Measurements from ENCODE around the gene ZNF445.
"Not testable (repeated sequence)": the region's sequence is repeated elsewhere in the genome, so short reads cannot be mapped to it uniquely, and the experiment has no call there.

ZNF445 gene

GRCh38 chr3:44476181-44476611 is 1.3 kb downstream of the ZNF445 start:
- no peak for DNase-seq (ENCODE audit: low read depth)

DNA sequence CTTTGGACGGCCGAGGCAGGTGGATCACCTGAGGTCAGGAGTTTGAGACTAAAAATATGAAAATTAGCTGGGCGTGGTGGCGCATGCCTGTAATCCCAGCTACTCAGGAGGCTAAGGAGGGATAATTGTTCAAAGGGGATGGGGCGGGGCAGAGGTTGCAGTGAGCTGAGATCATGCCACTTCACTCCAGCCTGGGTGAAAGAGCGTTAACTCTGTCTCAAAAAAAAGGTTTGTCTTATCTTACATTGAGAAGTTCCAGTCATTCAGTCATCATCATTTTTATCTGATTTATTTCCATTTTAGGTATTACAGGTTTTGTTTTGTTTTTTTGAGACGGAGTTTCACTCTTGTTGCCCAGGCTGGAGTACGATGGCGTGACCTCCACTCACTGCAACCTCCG is 2.6 kb downstream of the ZNF445 start:
- not testable (repeated sequence) for DNase-seq (ENCODE audit: low read depth)

GRCh38 chr3:44470430-44470829 is 7.0 kb downstream of the ZNF445 start:
- no peak for DNase-seq (ENCODE audit: low read depth)

- DNase-seq (ENCODE audit: low read depth): no peak
These were observed 7.6 kb downstream of the ZNF445 start for GRCh38 chr3:44469914-44470313.

GRCh38 chr3:44468572-44469520 is 8.6 kb downstream of the ZNF445 start:
- peak; percentile 19 for DNase-seq (ENCODE audit: low read depth)

GRCh38 chr3:44468099-44468537 is 9.4 kb downstream of the ZNF445 start:
- not testable (repeated sequence) for DNase-seq (ENCODE audit: low read depth)

DNA sequence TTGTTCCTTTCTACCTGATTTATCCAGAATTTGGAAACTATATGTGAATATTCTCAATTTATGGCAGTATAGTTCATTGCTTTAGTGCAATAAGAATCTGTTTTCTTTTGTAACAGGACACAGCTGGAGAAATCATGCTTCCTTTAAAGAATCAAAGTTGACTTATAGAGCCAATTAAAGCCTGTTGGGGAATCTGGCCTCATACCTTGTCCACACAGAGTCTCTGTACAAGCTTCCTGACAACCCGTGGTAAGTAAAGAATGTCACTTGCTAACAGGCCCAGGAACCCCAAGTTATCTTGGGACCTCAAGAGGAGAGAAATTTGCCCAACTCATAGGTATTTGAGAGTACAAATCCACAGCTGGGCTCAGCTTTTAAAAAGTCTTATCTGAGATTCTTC is 10.2 kb downstream of the ZNF445 start:
- DNase-seq (ENCODE audit: low read depth): no peak

- not testable (repeated sequence) for DNase-seq (ENCODE audit: low read depth)
These were observed 12.6 kb downstream of the ZNF445 start for GRCh38 chr3:44464920-44465319.

GRCh38 chr3:44464509-44464908 is 13.0 kb downstream of the ZNF445 start:
- DNase-seq (ENCODE audit: low read depth): no peak

- DNase-seq (ENCODE audit: low read depth): not testable (repeated sequence)
These were observed 17.4 kb downstream of the ZNF445 start for GRCh38 chr3:44460050-44460449.

DNA sequence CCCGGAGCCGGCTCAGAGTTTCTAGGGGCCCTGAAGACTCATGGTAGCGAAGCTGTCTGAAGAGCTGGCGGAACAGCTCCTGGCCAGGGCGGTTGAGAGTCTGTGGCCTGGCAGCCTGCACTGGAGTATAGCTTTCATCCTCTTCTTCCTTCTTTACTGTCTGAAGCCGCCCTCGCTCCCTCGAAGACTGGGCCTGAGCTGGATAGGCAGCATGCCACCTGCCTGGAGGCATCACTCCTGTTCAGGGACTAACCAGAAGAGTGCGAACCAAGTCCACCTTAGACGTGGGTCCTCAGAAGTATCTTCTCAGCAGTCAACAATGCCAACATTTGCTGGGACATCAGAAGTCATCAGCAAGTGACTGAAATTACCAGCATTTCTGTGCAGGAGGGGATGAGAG is 22.2 kb downstream of the ZNF445 start:
- DNase-seq (ENCODE audit: low read depth): no peak

- DNase-seq (ENCODE audit: low read depth): no peak
These were observed 23.2 kb downstream of the ZNF445 start for GRCh38 chr3:44454258-44454657.

DNA sequence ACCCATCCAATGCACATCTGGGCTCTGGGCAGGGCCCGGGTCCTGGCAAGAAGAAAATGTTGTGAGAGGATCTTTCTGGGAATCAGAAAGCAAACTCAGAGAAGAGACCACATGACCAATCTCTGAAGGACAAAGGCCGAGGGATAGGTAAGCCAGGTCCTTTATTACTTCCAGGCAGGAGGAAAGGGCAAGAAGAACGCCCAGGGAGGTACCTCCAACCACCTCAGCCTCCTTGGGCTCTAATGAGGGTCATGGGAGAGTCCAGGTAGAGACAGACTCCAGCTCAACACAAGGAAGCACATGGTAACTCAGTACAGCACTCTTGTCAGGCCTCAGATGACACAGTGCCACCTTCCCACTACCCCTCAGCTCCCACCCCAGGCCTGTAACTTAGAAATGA is 26.0 kb downstream of the ZNF445 start:
- DNase-seq (ENCODE audit: low read depth): no peak

DNA sequence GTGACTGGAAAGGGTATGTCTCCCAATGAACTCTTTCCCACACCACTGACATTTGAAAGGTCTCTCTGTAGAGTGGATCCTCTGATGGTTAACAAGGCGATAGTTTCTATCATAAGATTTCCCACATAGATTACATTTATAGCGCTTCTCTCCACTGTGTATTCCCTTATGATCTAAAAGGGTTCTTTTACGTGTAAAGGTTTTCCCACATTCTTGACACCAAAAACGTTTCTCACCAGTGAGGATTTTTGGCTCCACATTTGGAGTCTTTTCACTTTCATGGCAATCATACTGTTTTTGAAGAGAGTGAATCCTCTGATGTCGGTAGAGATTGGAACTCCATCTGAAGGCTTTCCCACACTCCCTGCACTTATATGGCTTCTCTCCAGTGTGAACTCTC is 30.5 kb downstream of the ZNF445 start:
- DNase-seq (ENCODE audit: low read depth): no peak

DNA sequence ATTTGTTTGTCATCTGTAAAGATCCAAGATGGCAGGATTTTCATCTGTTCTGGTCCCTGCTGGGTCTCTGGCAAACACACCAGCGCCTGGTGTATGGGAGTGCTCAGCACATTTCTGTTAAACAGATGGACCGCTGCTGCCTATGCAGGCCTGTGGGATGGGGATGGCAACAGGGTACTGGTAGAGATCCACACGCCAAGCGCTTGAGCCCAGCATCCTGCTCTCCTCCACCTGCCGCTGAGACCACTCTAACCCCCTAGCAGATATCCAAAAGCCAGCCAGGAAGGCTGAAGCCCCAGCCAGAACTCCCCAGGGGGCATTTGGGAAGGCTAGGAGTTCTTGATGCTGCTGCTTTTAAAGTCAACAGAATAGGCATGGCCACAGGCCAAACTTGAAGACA is 31.7 kb downstream of the ZNF445 start:
- DNase-seq (ENCODE audit: low read depth): no peak

DNA sequence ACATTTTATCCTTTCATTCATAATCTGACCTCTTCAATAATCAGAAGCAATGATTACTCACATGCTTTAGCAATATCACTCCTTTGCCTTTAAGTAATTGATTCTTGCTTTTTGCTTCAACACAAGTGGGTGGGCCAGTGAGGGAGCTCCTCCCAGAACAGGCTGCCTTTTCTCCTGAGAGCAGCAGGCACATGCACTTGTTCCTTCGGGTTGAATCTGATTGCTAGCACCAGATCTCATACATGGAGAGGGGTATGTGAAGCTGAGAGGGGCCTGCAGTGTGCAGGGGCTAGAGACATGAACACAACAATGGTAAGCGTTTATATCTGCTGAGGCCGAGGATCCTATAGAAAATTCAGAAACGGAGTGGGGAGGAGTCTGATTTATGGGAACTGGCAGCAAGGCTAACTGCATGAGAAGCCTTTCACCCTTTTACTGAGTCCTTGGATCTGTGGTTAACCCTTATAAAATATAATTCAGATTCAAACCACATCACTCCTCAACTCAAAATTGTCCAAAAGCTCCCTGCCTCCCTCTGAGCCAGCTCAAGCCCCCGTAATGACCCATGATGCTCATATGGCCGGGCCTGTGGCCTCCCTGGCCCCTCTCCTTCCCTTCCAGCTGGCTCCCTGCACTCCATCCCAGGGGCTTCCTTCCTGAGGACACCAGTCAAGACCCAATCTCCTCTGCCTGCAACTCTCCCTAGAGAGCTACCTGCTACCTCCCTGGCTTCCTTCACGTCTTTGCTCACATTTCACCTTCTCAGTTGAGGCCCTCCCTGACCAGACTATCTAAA is 32.4 kb downstream of the ZNF445 start:
- no peak for DNase-seq (ENCODE audit: low read depth)

GRCh38 chr3:44444437-44444836 is 33.0 kb downstream of the ZNF445 start:
- DNase-seq (ENCODE audit: low read depth): no peak

DNA sequence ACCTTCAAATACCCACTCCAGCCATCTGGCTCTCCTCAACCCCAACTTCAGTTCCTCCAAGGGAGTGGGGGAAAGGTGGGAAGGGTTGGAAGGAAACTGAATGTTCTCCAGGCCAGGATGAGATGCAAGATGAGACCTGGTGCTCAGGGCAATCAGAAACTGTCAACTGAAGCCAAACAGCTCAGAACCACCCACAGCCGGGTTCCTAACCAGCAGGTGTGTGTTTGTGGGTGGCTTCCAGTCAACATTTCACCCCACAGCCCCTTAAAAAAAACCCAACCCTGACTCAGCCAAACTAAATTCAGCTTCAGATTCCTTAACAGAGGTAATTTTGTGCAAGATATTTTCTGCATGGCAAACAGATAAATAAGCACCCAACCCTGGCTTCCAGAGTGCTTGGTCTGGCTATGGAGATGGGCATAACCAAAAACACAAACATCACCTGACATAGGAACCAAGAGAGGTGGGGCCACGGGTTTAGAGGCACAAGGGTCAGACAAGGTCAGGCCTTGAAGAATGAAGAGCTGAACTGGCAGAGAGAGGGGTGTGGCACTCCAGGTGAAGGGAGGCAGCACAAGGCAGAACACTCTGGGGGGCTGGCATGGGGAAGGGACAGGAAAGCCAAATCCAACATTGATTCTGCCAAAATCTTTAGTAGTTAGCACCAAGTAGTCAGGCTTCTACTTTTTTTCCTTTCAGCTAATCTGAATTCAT is 34.7 kb downstream of the ZNF445 start:
- no peak for DNase-seq (ENCODE audit: low read depth)

- DNase-seq (ENCODE audit: low read depth): peak; percentile 29
These were observed 37.8 kb downstream of the ZNF445 start for GRCh38 chr3:44439499-44440295.

GRCh38 chr3:44437800-44438199 is 39.7 kb downstream of the ZNF445 start:
- DNase-seq (ENCODE audit: low read depth): no peak

GRCh38 chr3:44436181-44436580 is 41.3 kb downstream of the ZNF445 start:
- no peak for DNase-seq (ENCODE audit: low read depth)

Measured in stimulated activated CD4-positive, alpha-beta T cell treated with anti-CD3 and anti-CD28 coated beads, Interleukin-2, amount 100 ng/mL, for 4 hours (primary cell).